Right lobe of liver (tissue), 6 donors: ENCODE results near the gene CORO7. TPM values are rescaled to one million over a fixed set of nuclear protein-coding genes. Genes with fewer than 3 reads are reported as not detected.

ENCODE experiments used
- ATAC-seq, 4 donors: fragments of 200-7000 bp; cut with Tn5 transposase; one replicate each; pipeline ENCODE4 v1.9.1; 2020; ENCODE audit warnings: mild to moderate bottlenecking in 4 of 4, moderate library complexity in 4 of 4
- DNase-seq, 3 donors: peaks; one replicate each; pipeline ENCODE4 v3.0.0-alpha.2; 2020
- H3K27ac ChIP-seq, 3 donors: fragments of 200-600 bp; one replicate each; pipeline ENCODE4 v1.8.0; 2022
- H3K27me3 ChIP-seq, 2 donors: fragments of 200-600 bp; one replicate each; pipeline ENCODE4 v1.8.0; 2022
- H3K36me3 ChIP-seq, 4 donors: fragments of 200-600 bp; sonication (generic) in 1 of 4; one replicate each; pipeline versions ENCODE4 v1.5.1 to v1.8.0; 2017 to 2022; ENCODE audit warnings: control low read depth in 1 of 4
- H3K4me1 ChIP-seq, 4 donors: fragments of 200-600 bp; sonication (generic) in 1 of 4; one replicate each; pipeline versions ENCODE4 v1.5.1 to v1.8.0; 2017 to 2022; ENCODE audit warnings: control low read depth in 1 of 4
- H3K4me3 ChIP-seq, 3 donors: fragments of 200-600 bp; one replicate each; pipeline ENCODE4 v1.8.0; 2022
- H3K9me3 ChIP-seq, 4 donors: fragments of 200-600 bp; sonication (generic) in 1 of 4; one replicate each; pipeline versions ENCODE4 v1.5.1 to v1.8.0; 2017 to 2022; ENCODE audit warnings: control low read depth in 1 of 4
- CTCF ChIP-seq, 4 donors: fragments of 200-600 bp in 3 of 4; fragments of 450-650 bp in 1 of 4; IDR thresholded peaks; one replicate each; pipeline versions ENCODE4 v1.5.1 to v1.8.0; 2016 to 2022; ENCODE audit warnings: antibody characterized with exemption in 4 of 4, mild to moderate bottlenecking in 2 of 4
- POLR2A ChIP-seq: fragments of 450-650 bp; IDR thresholded peaks from one replicate; pipeline ENCODE4 v1.6.1; 2017; ENCODE audit warnings: antibody characterized with exemption, mild to moderate bottlenecking
- WGBS: methylation state at CpG from one replicate; pipeline ENCODE4 v1.1.6; 2018; ENCODE audit warnings: low coverage, low lambda C conversion rate; ENCODE audit not compliant: insufficient coverage; ENCODE audit errors: missing lambda C conversion rate; 5-methylcytosine and 5-hydroxymethylcytosine counted together
- intact Hi-C, 2 donors: fragments of 100-400 bp; cut with DNase I; formaldehyde crosslinking; loops; one replicate each; pipeline versions ENCODE4 v1.11.2 to v1.14.1; 2022
- total RNA-seq, 6 experiments: library from RNA; depleted of rRNA in 2 of 6; stranded (reverse); fragments of >200 nt in 2 of 6; fragmentation: NEBNext Ultra II Directional in 3 of 6; extraction: Animal tissue kit (Norgen Biotek cat#: 25700) in 3 of 6; gene quantifications; one replicate each; pipeline versions ENCODE4 v1.1.0 to v1.2.4, GENCODE V29; 2016 to 2023
- donor health status: DM: no; HTN: yes; CAD: no.
- donor health status: DM: no; HTN: no; CAD: no.
- donor health status: DM: no; HTN: no; CAD: no.
- donor health status: DM: no; HTN: yes; CAD: no.
- donor health status: DM: no; HTN: yes; CAD: no.

The CORO7 gene
- total RNA-seq, 6 experiments from 2014 or later = 7.8 to 22.9 (median 13.3) TPM

- ATAC-seq (peak; percentile 80 to 86 (median 84)), DNase-seq (peak; percentile 79 to 87 (median 81))
- intact Hi-C loops = no loop called here
- peak overlapping the region; percentile 32 to 56 (median 35) for H3K4me3 ChIP-seq
- no peaks in the 10 kb centered on the region for H3K9me3 ChIP-seq
- WGBS = 3% methylated on average over 8 of the region's 30 CpGs
- H3K36me3 ChIP-seq = no peaks in the 10 kb centered on the region
- TF ChIP-seq CTCF (IDR thresholded peaks at IDR 0.05) = peak; percentile 45 to 64 (median 59)
- peak; percentile 59 for TF ChIP-seq POLR2A
- H3K27ac ChIP-seq = peak overlapping the region; percentile 25 to 76 (median 57)
- H3K27me3 ChIP-seq = no peaks in the 10 kb centered on the region
- H3K4me1 ChIP-seq = peaks cover 0 to 24% (median 5%) of the 10 kb centered on the region in 4 donors
These were observed 88.2 kb downstream of the CORO7 start for GRCh38 chr16:4328046-4328781.

- Histone ChIP-seq H3K27me3 (no peaks in the 10 kb centered on the region), H3K27ac (peak overlapping the region; percentile 25 to 57 (median 50)), H3K36me3 (no peaks in the 10 kb centered on the region), H3K4me3 (peak overlapping the region; percentile 32 to 56 (median 35)), H3K4me1 (peaks cover 0 to 24% (median 5%) of the 10 kb centered on the region in 4 donors), H3K9me3 (no peaks in the 10 kb centered on the region)
- no peak for DNase-seq
- ATAC-seq = peak in 1 of 4 donors; percentile 1
- WGBS = no CpG with 5 or more reads among the region's 57 CpGs
- intact Hi-C loops = no loop called here
- TF ChIP-seq POLR2A = no peak
- no peak for TF ChIP-seq CTCF (IDR thresholded peaks at IDR 0.05)
These were observed 88.9 kb downstream of the CORO7 start for GRCh38 chr16:4327386-4328045.

GRCh38 chr16:4325253-4325758, 91.1 kb downstream of the CORO7 start:
- Histone ChIP-seq H3K36me3 (no peaks in the 10 kb centered on the region), H3K27ac (no peak overlapping the region), H3K9me3 (no peaks in the 10 kb centered on the region), H3K4me1 (peaks cover 0 to 24% (median 5%) of the 10 kb centered on the region in 4 donors), H3K27me3 (no peaks in the 10 kb centered on the region), H3K4me3 (no peak overlapping the region)
- intact Hi-C loops = no loop called here
- DNase-seq (peak in 1 of 3 donors; percentile 15), ATAC-seq (no peak)
- TF ChIP-seq CTCF (IDR thresholded peaks at IDR 0.05) (no peak), POLR2A (no peak)
- no CpG with 5 or more reads among the region's 6 CpGs for WGBS

GRCh38 chr16:4324492-4325252, 91.7 kb downstream of the CORO7 start:
- Histone ChIP-seq H3K36me3 (no peaks in the 10 kb centered on the region), H3K27ac (no peak overlapping the region), H3K27me3 (no peaks in the 10 kb centered on the region), H3K4me3 (no peak overlapping the region), H3K4me1 (peaks cover 0 to 20% (median 5%) of the 10 kb centered on the region in 4 donors), H3K9me3 (no peaks in the 10 kb centered on the region)
- peak in 1 of 3 donors; percentile 16 for DNase-seq
- no peak for ATAC-seq
- WGBS = 80% methylated on average over 1 of the region's 22 CpGs
- intact Hi-C loops = no loop called here
- TF ChIP-seq POLR2A (no peak), CTCF (IDR thresholded peaks at IDR 0.05) (no peak)
